HG03575 (cell line): ENCODE data around the gene ZNF774.
"Not testable (repeated sequence)": the region's sequence is repeated elsewhere in the genome, so short reads cannot be mapped to it uniquely, and the experiment has no call there.

Source experiments
- ATAC-seq: cut with Tn5 transposase; IDR thresholded peaks from one replicate; pipeline ENCODE4 v1.9.1; 2021; ENCODE audit not compliant: unreplicated experiment, insufficient number of reproducible peaks, low FRiP score; ENCODE audit errors: extremely low read depth

The ZNF774 gene

DNA sequence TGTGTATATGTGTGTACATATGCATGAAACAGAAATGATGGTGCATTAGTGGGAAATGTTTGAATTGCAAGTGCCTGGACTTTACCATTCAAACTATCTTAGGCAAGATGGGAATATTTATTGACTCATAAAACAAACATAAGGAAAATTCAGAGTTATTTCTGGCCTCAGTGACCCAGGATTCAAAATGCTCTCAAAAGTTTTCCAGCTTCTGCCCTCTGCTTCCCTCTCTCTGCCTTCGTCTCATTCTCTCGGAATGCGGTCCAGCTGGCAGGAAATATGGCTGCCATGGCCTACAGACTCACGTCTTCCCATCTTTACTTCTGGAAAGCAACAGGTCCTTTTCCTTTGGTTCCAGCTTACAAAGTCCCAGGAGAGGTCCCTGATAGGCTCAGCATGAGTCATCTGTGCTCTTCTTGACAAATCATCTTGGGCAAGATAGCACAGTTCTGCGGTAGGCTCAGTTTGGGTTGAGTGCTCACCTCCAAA is 8.7 kb upstream of the ZNF774 start:
- no peak for ATAC-seq

GRCh38 chr15:90344662-90345061 is 7.4 kb upstream of the ZNF774 start:
- no peak for ATAC-seq

GRCh38 chr15:90345857-90346256 is 6.2 kb upstream of the ZNF774 start:
- ATAC-seq: no peak

- not testable (repeated sequence) for ATAC-seq
Observed at GRCh38 chr15:90347431-90348065, 4.5 kb upstream of the ZNF774 start.

- ATAC-seq: no peak
Observed at GRCh38 chr15:90348456-90348855, 3.6 kb upstream of the ZNF774 start.

DNA sequence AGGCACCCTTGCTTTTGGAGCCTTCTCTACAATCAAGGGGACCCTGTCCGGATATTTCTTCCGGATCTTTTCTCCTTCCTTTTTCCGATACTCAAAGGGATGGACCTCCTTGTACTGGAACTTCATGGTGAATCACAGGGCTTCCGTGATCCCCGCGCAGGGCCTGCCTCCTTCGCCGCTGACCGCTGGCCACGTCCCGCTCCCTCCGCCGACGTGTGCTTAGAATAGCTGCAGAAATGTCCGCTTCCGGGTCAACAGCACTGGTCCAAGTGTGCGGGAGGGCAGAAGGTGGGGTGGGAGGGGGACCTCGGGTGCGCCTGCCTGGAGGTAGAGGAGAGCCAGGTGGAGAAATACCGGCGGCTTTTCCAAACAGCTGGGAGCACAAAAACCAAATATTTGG is 3.0 kb upstream of the ZNF774 start:
- ATAC-seq: no peak

- no peak for ATAC-seq
Observed at GRCh38 chr15:90349821-90350220, 2.3 kb upstream of the ZNF774 start.

GRCh38 chr15:90351479-90352106 is 491 bp upstream of the ZNF774 start:
- ATAC-seq: no peak

DNA sequence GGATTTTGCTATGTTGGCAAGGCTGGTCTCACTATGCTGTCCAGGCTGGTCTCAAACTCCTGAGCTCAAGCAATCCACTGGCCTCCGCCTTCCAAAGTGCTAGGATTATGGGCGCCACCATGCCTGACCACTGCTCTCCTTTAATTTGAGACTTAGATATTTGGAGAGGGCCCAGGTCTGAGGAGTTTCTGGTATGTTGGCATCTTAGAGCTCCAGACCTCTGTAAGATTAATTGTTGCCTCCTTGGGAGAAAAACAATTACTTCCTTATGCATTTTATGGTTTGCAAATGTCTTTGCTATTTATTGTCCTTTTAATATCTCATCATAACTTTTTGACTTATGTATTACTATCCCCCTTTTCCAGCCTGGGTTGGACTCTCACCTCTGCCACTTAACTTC is 2.9 kb downstream of the ZNF774 start:
- no peak for ATAC-seq

- no peak for ATAC-seq
Observed at GRCh38 chr15:90358124-90359033, 6.3 kb downstream of the ZNF774 start.

DNA sequence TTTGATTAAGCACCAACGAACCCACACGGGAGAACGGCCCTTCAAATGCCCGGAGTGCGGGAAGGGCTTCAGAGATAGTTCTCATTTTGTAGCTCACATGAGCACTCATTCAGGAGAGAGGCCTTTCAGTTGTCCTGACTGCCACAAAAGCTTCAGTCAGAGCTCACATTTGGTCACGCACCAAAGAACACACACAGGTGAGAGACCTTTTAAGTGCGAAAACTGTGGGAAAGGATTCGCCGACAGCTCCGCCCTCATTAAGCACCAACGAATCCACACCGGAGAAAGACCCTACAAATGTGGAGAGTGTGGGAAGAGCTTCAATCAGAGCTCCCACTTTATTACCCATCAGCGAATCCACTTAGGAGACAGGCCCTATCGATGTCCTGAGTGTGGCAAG is 8.7 kb downstream of the ZNF774 start:
- no peak for ATAC-seq

DNA sequence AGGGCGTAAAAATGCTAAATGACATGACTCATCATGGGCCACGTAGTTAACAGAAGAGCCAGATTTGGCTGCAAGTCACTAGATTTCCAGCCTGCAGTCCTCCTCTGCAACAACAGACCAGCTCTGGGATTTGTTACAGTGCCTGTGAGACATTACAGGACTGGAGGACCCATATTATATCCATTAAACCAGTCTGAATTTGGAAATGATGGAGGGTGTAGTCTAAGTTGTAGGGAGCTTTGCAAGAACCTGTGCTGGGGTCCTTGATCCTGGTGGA is 10.8 kb downstream of the ZNF774 start:
- no peak for ATAC-seq

DNA sequence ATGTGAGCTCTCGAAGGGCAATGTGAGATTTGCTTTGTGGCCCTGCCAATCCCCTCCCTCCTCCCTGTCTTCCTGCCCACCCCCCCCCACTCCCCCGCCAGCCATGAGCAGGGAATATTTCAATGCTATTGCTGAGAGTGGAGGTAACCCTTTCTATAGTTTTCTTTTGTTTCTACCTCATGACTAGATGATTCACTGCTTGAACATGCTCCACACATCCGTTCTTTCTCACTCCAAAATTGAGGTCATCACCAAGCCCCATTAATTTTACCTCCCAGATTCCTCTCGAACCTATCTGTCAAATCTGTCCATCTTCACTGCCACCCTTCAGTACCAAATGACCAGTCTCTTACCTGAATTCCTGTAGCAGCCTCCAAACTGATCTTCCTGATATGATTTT is 12.2 kb downstream of the ZNF774 start:
- no peak for ATAC-seq

DNA sequence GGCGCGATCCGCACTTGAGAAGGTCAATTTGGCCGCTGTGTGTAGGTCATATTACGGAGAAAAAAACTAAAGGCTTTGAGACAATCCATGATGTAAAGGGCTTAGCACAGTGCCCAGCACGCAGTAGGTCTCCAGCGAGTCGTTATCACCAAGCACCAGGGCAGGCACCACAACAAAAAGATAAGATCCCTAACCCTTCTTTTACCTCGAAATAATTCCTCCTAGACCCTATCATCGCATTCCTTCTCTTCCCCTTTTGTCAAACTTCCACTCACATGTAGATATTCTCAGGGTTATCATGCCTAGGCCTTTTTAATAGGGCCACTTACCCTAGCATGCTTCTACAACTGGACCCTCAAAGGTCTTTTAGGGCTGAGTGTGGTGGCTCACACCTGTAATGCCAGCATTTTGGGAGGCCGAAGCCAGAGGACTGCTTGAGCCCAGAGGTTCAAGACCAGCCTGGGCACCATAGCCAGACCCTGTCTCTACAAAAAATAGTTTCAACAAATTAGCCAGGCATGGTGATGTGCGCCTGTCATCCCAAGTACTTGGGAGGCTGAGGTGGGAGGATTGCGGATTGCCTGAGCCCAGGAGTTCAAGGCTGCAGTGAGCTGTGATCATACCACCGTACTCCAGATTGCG is 13.5 kb downstream of the ZNF774 start:
- ATAC-seq: no peak

GRCh38 chr15:90367576-90367975 is 15.5 kb downstream of the ZNF774 start:
- no peak for ATAC-seq

- ATAC-seq: no peak
Observed at GRCh38 chr15:90375071-90375470, 23.0 kb downstream of the ZNF774 start.

DNA sequence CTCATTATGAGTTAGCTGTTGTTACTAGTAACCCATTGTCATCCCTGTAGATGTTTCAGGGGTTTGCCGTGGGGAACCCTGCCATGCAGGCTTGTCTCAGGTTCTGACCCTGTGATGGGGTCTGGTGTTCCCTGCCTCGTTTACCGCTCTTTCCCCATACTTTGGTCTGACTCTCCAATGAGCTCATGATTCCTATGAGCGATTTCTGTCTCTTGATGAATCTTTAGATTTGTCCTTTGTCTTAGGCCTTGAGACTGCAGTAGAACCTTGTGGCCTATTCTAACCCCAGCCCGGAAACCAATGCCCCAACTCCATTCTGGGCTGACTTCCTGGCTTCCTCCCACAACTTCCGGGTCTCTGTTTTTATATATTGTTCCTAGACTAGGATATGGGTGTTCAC is 24.7 kb downstream of the ZNF774 start:
- no peak for ATAC-seq

DNA sequence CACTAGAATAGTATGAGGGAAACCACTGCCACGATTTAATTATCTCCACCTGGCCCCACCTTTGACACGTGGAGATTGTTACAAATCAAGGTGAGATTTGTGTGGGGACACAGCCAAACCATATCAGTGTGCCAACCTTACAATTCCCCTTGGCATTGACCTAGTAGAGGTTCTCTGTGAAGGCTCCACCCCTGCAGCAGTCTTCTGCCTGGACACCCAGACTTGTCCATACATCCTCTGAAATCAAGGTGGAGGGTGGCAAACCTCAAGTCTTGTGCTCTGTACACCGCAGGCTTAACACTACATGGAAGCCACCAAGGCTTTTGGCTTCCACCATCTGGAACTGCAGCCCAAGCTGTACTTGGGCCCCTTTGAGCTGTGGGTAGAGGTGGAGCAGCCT is 27.2 kb downstream of the ZNF774 start:
- no peak for ATAC-seq

GRCh38 chr15:90381515-90381914 is 29.4 kb downstream of the ZNF774 start:
- no peak for ATAC-seq

- ATAC-seq: no peak
Observed at GRCh38 chr15:90382320-90382719, 30.2 kb downstream of the ZNF774 start.
